SH-SY5Y (cell line): Measurements from ENCODE around the gene PLIN3.

Source experiments
- GATA2 ChIP-seq: IDR thresholded peaks from 2 replicates; pipeline ENCODE4 v1.6.1; 2011; ENCODE audit warnings: mild to moderate bottlenecking, low read depth, low read length
- GATA3 ChIP-seq: IDR thresholded peaks from 2 replicates; pipeline ENCODE4 v1.6.1; 2011; ENCODE audit warnings: low read depth, mild to moderate bottlenecking, low read length, moderate library complexity

GRCh38 chr19:4877753-4878490, 10.5 kb upstream of the PLIN3 start:
- TF ChIP-seq GATA2, result no peak
- TF ChIP-seq GATA3, result no peak
